Panc1 (cell line): ENCODE data around the gene UBE2N. TPM values are rescaled to one million over a fixed set of nuclear protein-coding genes. Genes with fewer than 3 reads are reported as not detected.

ENCODE experiments used
- ATAC-seq: fragments of 200-7000 bp; cut with Tn5 transposase; 2 replicates; pipeline ENCODE4 v1.9.1; 2020; ENCODE audit warnings: mild to moderate bottlenecking, moderate library complexity
- BruUV-seq: library from RNA; stranded (reverse); fragments of 400-500 nt; replicated peaks from 2 replicates; lab custom pipeline; 2021; lab: Mats Ljungman, UMichigan
- CTCF ChIA-PET: fragments of 300-600 bp; sonication (Branson Sonifier 250); formaldehyde crosslinking; loops from one replicate; lab custom pipeline; 2022; ENCODE audit warnings: antibody characterized with exemption; lab: Charles Lee
- POLR2A ChIA-PET: fragments of 300-600 bp; sonication (Branson Sonifier 250); formaldehyde crosslinking; loops from one replicate; lab custom pipeline; 2022; ENCODE audit warnings: antibody characterized with exemption; lab: Charles Lee
- DNase-seq: peaks from one replicate; pipeline ENCODE4 v3.0.0-alpha.2; 2010; ENCODE audit warnings: low read depth, low spot score
- H3K27ac ChIP-seq: 2 replicates; pipeline ENCODE4 v1.5.1; 2011; ENCODE audit warnings: mild to moderate bottlenecking, low read length, inconsistent platforms
- H3K27me3 ChIP-seq: fragments of 200-500 bp; sonication (Bioruptor generic); 2 replicates; pipeline ENCODE4 v1.6.0; 2014; ENCODE audit warnings: low read length, inconsistent platforms; ENCODE audit not compliant: control insufficient read depth, insufficient read depth
- H3K36me3 ChIP-seq: fragments of 200-500 bp; sonication (Bioruptor generic); 2 replicates; pipeline ENCODE4 v1.5.1; 2014; ENCODE audit warnings: inconsistent platforms, mild to moderate bottlenecking, low read length, moderate library complexity; ENCODE audit not compliant: control insufficient read depth, insufficient read depth
- H3K4me1 ChIP-seq: 2 replicates; pipeline ENCODE4 v1.5.1; 2011; ENCODE audit warnings: inconsistent platforms, mild to moderate bottlenecking, low read length, moderate library complexity; ENCODE audit not compliant: control insufficient read depth, insufficient read depth
- H3K4me3 ChIP-seq, 2 experiments: 2 replicates each; pipeline ENCODE4 v1.5.1; 2011 to 2012; ENCODE audit warnings: low read depth in 2 of 2, low read length in 2 of 2, mild to moderate bottlenecking in 2 of 2, inconsistent platforms in 1 of 2, moderate library complexity in 1 of 2
- H3K9me3 ChIP-seq: fragments of 200-500 bp; sonication (Bioruptor generic); 2 replicates; pipeline ENCODE4 v1.5.1; 2014; ENCODE audit warnings: low read depth, mild to moderate bottlenecking, inconsistent platforms, low read length, moderate library complexity; ENCODE audit not compliant: control insufficient read depth, insufficient read depth
- POLR2AphosphoS5 ChIP-seq: IDR thresholded peaks from 2 replicates; pipeline ENCODE4 v1.6.1; 2012; ENCODE audit warnings: mild to moderate bottlenecking, low read depth, low read length, moderate library complexity
- SIN3A ChIP-seq: IDR thresholded peaks from 2 replicates; pipeline ENCODE4 v1.6.1; 2012; ENCODE audit warnings: low read depth, mild to moderate bottlenecking, low read length, moderate library complexity, borderline replicate concordance; ENCODE audit not compliant: insufficient read depth
- TCF7L2 ChIP-seq: IDR thresholded peaks from 2 replicates; pipeline ENCODE4 v1.6.1; 2011; ENCODE audit warnings: mild to moderate bottlenecking, low read depth, low read length, inconsistent platforms
- in situ Hi-C: cut with HindIII; loops from 2 replicates; pipeline ENCODE4 v1.10.0; 2016; ENCODE audit warnings: low sequenced_read_pairs, low pct_unique_long_range_greater_than_20kb
- intact Hi-C: fragments of 100-400 bp; cut with micrococcal nuclease; formaldehyde crosslinking; loops from one replicate; pipeline ENCODE4 v1.10.0; 2022; ENCODE audit not compliant: unreplicated experiment
- total RNA-seq: library from RNA; stranded (reverse); gene quantifications from one replicate; pipeline ENCODE4 v1.2.1, GENCODE V29; 2021; ENCODE audit not compliant: unreplicated experiment
- TF ChIP-seq, protein P1 (sequence below): fragments of 450-650 bp; IDR thresholded peaks from 2 replicates; pipeline ENCODE4 v1.5.1; 2017; ENCODE audit warnings: mild to moderate bottlenecking
- TF ChIP-seq, protein P2 (sequence below), 2 experiments: IDR thresholded peaks; 2 replicates each; pipeline ENCODE4 v1.6.1; 2011 to 2012; ENCODE audit warnings: low read depth in 2 of 2, control low read depth in 1 of 2, low read length in 1 of 2, mild to moderate bottlenecking in 1 of 2, moderate library complexity in 1 of 2; ENCODE audit not compliant: insufficient read depth in 1 of 2

The UBE2N gene
- total RNA-seq, 1 experiment from 2014 or later, result 150 TPM

DNA sequence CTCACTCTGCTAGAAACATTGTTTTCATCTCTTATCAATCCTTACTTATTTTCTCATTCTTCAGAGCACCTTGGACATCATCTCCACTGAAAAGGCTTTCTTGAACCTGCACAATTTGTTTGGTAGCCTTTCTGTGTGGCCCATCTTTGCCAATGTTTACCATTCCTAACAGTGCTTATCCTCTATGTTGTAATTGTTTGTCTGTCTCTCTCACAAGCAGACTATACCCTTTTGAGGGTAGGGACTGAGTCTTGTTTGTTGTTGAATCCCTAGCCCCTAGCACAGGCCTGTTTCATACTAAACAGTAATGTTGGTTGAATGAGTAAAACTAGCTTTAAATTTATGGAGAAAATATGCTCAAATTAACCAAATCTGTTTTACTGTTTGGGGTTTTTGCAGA, 34.8 kb upstream of the UBE2N start:
- Histone ChIP-seq H3K9me3 (no peaks in the 10 kb centered on the region), H3K36me3 (peaks cover 27% of the 10 kb centered on the region), H3K27me3 (no peaks in the 10 kb centered on the region), H3K27ac (no peak overlapping the region), H3K4me1 (no peaks in the 10 kb centered on the region), H3K4me3 (no peak overlapping the region)
- intact Hi-C loops (no loop called here), in situ Hi-C loops (no loop called here)
- CTCF ChIA-PET, result no interaction called here
- DNase-seq (no peak), ATAC-seq (no peak)
- TF ChIP-seq SIN3A, result no peak
- no peak for TF ChIP-seq TCF7L2
- TF ChIP-seq, protein P1, sequence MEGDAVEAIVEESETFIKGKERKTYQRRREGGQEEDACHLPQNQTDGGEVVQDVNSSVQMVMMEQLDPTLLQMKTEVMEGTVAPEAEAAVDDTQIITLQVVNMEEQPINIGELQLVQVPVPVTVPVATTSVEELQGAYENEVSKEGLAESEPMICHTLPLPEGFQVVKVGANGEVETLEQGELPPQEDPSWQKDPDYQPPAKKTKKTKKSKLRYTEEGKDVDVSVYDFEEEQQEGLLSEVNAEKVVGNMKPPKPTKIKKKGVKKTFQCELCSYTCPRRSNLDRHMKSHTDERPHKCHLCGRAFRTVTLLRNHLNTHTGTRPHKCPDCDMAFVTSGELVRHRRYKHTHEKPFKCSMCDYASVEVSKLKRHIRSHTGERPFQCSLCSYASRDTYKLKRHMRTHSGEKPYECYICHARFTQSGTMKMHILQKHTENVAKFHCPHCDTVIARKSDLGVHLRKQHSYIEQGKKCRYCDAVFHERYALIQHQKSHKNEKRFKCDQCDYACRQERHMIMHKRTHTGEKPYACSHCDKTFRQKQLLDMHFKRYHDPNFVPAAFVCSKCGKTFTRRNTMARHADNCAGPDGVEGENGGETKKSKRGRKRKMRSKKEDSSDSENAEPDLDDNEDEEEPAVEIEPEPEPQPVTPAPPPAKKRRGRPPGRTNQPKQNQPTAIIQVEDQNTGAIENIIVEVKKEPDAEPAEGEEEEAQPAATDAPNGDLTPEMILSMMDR, result no peak
- TF ChIP-seq, protein P2, sequence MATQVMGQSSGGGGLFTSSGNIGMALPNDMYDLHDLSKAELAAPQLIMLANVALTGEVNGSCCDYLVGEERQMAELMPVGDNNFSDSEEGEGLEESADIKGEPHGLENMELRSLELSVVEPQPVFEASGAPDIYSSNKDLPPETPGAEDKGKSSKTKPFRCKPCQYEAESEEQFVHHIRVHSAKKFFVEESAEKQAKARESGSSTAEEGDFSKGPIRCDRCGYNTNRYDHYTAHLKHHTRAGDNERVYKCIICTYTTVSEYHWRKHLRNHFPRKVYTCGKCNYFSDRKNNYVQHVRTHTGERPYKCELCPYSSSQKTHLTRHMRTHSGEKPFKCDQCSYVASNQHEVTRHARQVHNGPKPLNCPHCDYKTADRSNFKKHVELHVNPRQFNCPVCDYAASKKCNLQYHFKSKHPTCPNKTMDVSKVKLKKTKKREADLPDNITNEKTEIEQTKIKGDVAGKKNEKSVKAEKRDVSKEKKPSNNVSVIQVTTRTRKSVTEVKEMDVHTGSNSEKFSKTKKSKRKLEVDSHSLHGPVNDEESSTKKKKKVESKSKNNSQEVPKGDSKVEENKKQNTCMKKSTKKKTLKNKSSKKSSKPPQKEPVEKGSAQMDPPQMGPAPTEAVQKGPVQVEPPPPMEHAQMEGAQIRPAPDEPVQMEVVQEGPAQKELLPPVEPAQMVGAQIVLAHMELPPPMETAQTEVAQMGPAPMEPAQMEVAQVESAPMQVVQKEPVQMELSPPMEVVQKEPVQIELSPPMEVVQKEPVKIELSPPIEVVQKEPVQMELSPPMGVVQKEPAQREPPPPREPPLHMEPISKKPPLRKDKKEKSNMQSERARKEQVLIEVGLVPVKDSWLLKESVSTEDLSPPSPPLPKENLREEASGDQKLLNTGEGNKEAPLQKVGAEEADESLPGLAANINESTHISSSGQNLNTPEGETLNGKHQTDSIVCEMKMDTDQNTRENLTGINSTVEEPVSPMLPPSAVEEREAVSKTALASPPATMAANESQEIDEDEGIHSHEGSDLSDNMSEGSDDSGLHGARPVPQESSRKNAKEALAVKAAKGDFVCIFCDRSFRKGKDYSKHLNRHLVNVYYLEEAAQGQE (IDR thresholded peaks at IDR 0.05; ENCODE audit: insufficient read depth in 1 of 2, low read depth in 2 of 2, low read length in 1 of 2), result no peak
- no peak for TF ChIP-seq POLR2AphosphoS5
- POLR2A ChIA-PET, result no interaction called here
- BruUV-seq, result no TSS peak

DNA sequence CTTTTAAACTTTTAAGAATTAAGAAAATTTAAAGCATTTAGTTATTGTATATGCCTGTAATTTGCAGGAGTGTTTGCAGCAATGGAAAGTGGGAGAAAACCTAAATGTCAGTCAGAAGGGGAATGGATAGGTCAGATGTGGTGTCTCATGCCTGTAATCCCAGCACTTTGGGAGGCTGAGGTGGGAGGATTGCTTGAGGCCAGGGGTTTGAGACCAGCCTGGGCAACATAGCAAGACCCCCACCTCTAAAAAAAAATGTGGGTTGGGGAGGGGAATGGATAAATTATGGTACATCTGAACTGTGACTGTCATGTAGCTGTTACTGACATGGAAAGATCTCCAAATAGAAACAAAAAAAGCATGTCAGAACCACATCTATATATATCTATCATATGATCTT, 27.6 kb upstream of the UBE2N start:
- ChIA-PET POLR2A (no interaction called here), CTCF (no interaction called here)
- Histone ChIP-seq H3K9me3 (no peaks in the 10 kb centered on the region), H3K4me1 (peaks cover 10% of the 10 kb centered on the region), H3K36me3 (peaks cover 16% of the 10 kb centered on the region), H3K27me3 (no peaks in the 10 kb centered on the region), H3K27ac (no peak overlapping the region), H3K4me3 (no peak overlapping the region)
- DNase-seq (no peak), ATAC-seq (no peak)
- in situ Hi-C loops, result no loop called here
- TF ChIP-seq TCF7L2, result no peak
- no peak for TF ChIP-seq POLR2AphosphoS5
- TF ChIP-seq, protein P1, result no peak
- TF ChIP-seq, protein P2 (IDR thresholded peaks at IDR 0.05; ENCODE audit: insufficient read depth in 1 of 2, low read depth in 2 of 2, low read length in 1 of 2), result no peak
- no peak for TF ChIP-seq SIN3A
- intact Hi-C loops, result no loop called here
- no TSS peak for BruUV-seq
